HepG2 (cell line): ENCODE measurements around the gene HAPLN2. TPM values are rescaled to one million over a fixed set of nuclear protein-coding genes. Genes with fewer than 3 reads are reported as not detected.

ENCODE experiments used
- AGO2 ChIP-seq: fragments of 200-400 bp; formaldehyde crosslinking; optimal IDR thresholded peaks from 2 replicates; pipeline ENCODE3; 2017; ENCODE audit warnings: mild to moderate bottlenecking, low read depth, low read length, moderate library complexity
- ATAD3A ChIP-seq: sonication (generic); formaldehyde crosslinking; IDR thresholded peaks from 2 replicates; pipeline ENCODE4 v1.4.0; 2020; ENCODE audit warnings: missing genetic modification reagents
- ATRX ChIP-seq: sonication (generic); formaldehyde crosslinking; IDR thresholded peaks from 2 replicates; pipeline ENCODE4 v1.4.0; 2020; ENCODE audit warnings: missing genetic modification reagents, borderline replicate concordance
- CCDC6 ChIP-seq: sonication (generic); formaldehyde crosslinking; IDR thresholded peaks from 2 replicates; pipeline ENCODE4 v1.8.1; 2022; ENCODE audit warnings: mild to moderate bottlenecking, missing genetic modification reagents, moderate library complexity
- FOXK2 ChIP-seq: fragments of 450-650 bp; IDR thresholded peaks from 2 replicates; pipeline ENCODE4 v1.6.1; 2016
- FOXM1 ChIP-seq: sonication (generic); formaldehyde crosslinking; IDR thresholded peaks from 2 replicates; pipeline ENCODE4 v1.5.0; 2020; ENCODE audit warnings: missing genetic modification reagents
- HDAC2 ChIP-seq: sonication (generic); formaldehyde crosslinking; IDR thresholded peaks from 2 replicates; pipeline ENCODE4 v1.4.0; 2020; ENCODE audit warnings: missing genetic modification reagents
- KDM3A ChIP-seq: IDR thresholded peaks from 2 replicates; pipeline ENCODE4 v1.6.1; 2018; ENCODE audit warnings: low read depth, missing compliant biosample characterization
- KMT2B ChIP-seq: IDR thresholded peaks from 2 replicates; pipeline ENCODE4 v1.6.1; 2016; ENCODE audit warnings: missing genetic modification reagents, missing compliant biosample characterization
- MLLT10 ChIP-seq: sonication (generic); formaldehyde crosslinking; IDR thresholded peaks from 2 replicates; pipeline ENCODE4 v1.4.0; 2020; ENCODE audit warnings: missing genetic modification reagents
- PHF8 ChIP-seq: sonication (generic); formaldehyde crosslinking; IDR thresholded peaks from 2 replicates; pipeline ENCODE4 v1.5.0; 2020; ENCODE audit warnings: missing genetic modification reagents
- PRPF4 ChIP-seq: fragments of 200-400 bp; formaldehyde crosslinking; IDR thresholded peaks from 2 replicates; pipeline ENCODE4 v1.6.1; 2016; ENCODE audit warnings: low read length, low read depth; ENCODE audit not compliant: poor library complexity, severe bottlenecking
- RAD21 ChIP-seq: fragments of 450-650 bp; formaldehyde crosslinking; IDR thresholded peaks from 2 replicates; pipeline ENCODE4 v1.5.0; 2020; ENCODE audit warnings: mild to moderate bottlenecking
- SAFB2 ChIP-seq: sonication (generic); formaldehyde crosslinking; IDR thresholded peaks from 2 replicates; pipeline ENCODE4 v1.5.1; 2020; ENCODE audit warnings: missing genetic modification reagents, low read depth, mild to moderate bottlenecking, borderline replicate concordance
- ZFY ChIP-seq: sonication (generic); formaldehyde crosslinking; IDR thresholded peaks from 2 replicates; pipeline ENCODE4 v1.4.0; 2020; ENCODE audit warnings: missing genetic modification reagents
- ZNF256 ChIP-seq: sonication (generic); formaldehyde crosslinking; conservative IDR thresholded peaks from 2 replicates; pipeline ENCODE4 v1.4.0; 2020; ENCODE audit warnings: missing genetic modification reagents
- ZNF546 ChIP-seq: sonication (generic); formaldehyde crosslinking; conservative IDR thresholded peaks from 2 replicates; pipeline ENCODE4 v1.8.1; 2023; ENCODE audit warnings: mild to moderate bottlenecking, missing genetic modification reagents
- ZNF674 ChIP-seq: sonication (generic); formaldehyde crosslinking; IDR thresholded peaks from 2 replicates; pipeline ENCODE4 v1.5.0; 2020; ENCODE audit warnings: low read depth, mild to moderate bottlenecking, missing genetic modification reagents
- ZNF746 ChIP-seq: sonication (generic); formaldehyde crosslinking; IDR thresholded peaks from 2 replicates; pipeline ENCODE4 v1.8.0; 2022; ENCODE audit warnings: mild to moderate bottlenecking, missing genetic modification reagents
- ZSCAN12 ChIP-seq: sonication (generic); formaldehyde crosslinking; IDR thresholded peaks from 2 replicates; pipeline ENCODE4 v1.9.0; 2021; ENCODE audit warnings: mild to moderate bottlenecking, missing genetic modification reagents
- polyA plus RNA-seq, 8 experiments: library from polyadenylated mRNA; depleted of rRNA in 3 of 8; stranded (reverse) in 7 of 8; unstranded in 1 of 8; fragments of >200 nt; fragmentation: Illumina TruSeq in 4 of 8; extraction: Trizol in 4 of 8; gene quantifications; 2 replicates each; pipeline versions ENCODE4 v1.2.1 to v1.2.3, GENCODE V29; 2011 to 2016; ENCODE audit warnings: low read depth in 4 of 8, missing spikeins in 1 of 8, mixed read lengths in 1 of 8; ENCODE audit not compliant: insufficient read depth in 1 of 8
- total RNA-seq, 5 experiments: library from RNA; depleted of rRNA; stranded (reverse); fragments of >200 nt; fragmentation: Illumina TruSeq; extraction: Trizol; gene quantifications; 2 replicates each; pipeline ENCODE4 v1.2.3, GENCODE V29; 2016; ENCODE audit warnings: low read depth in 1 of 5
- TF ChIP-seq, protein P1 (sequence below): IDR thresholded peaks from 2 replicates; pipeline ENCODE4 v1.6.1; 2016
- TF ChIP-seq, protein P2 (sequence below): sonication (generic); formaldehyde crosslinking; IDR thresholded peaks from 2 replicates; pipeline ENCODE4 v1.4.0; 2020; ENCODE audit warnings: mild to moderate bottlenecking, missing genetic modification reagents, borderline replicate concordance
- TF ChIP-seq, protein P3 (sequence below): sonication (generic); formaldehyde crosslinking; IDR thresholded peaks from 2 replicates; pipeline ENCODE4 v1.4.0; 2020; ENCODE audit warnings: mild to moderate bottlenecking, missing genetic modification reagents
- TF ChIP-seq, protein P4 (sequence below): sonication (generic); formaldehyde crosslinking; IDR thresholded peaks from 2 replicates; pipeline ENCODE4 v1.5.1; 2020; ENCODE audit warnings: missing genetic modification reagents, mild to moderate bottlenecking, borderline replicate concordance

HAPLN2 gene
- total and polyA plus RNA-seq, 2 of the 13 experiments (the other 11 are each of a cell fraction or from before 2014, with no cell fraction given), result not detected

DNA sequence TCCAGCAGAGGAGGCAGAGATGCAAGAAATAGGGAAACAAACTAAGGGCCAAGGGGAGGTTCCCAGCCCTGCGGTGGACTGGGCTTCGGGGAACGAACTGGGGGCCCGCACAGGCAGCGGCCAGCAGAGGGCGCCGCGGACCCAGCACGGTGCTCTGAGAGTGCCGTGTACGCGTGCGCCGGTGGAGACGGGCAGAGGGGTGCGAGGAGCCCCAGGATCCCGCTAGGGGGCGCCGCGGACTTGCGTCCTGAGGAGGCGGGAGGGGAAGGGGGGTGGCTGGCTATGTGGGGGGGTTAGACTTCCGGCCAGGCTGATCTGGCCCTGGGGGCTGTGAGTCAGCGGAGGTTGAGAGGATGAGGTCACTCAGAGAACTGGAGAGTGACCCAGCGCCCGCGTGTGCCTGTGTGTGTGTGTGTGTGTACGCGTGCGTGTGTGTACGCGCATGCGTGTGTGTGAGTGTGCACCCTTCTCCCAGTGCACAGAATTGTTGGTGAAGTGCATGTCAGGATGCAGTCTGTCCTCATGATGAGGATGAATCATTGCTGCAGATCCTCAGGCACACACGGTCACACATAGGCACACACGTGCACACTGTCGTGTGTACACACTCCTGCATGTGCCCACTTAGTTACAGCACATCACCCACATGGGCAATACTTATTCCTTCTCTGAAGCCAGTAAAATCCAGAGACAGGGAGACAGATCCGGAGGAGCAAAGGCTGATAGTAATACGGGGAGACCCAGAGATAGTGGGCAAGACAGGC is 41.0 kb downstream of the HAPLN2 start (continued):
- TF ChIP-seq ATAD3A (CRISPR knock-in tag), result no peak
- no peak for TF ChIP-seq FOXM1
- no peak for TF ChIP-seq ZNF256
- TF ChIP-seq AGO2, result peak; percentile 96
- no peak for TF ChIP-seq PRPF4
- TF ChIP-seq, protein P1, sequence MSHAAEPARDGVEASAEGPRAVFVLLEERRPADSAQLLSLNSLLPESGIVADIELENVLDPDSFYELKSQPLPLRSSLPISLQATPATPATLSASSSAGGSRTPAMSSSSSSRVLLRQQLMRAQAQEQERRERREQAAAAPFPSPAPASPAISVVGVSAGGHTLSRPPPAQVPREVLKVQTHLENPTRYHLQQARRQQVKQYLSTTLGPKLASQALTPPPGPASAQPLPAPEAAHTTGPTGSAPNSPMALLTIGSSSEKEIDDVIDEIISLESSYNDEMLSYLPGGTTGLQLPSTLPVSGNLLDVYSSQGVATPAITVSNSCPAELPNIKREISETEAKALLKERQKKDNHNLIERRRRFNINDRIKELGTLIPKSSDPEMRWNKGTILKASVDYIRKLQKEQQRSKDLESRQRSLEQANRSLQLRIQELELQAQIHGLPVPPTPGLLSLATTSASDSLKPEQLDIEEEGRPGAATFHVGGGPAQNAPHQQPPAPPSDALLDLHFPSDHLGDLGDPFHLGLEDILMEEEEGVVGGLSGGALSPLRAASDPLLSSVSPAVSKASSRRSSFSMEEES, result peak; percentile 60
- TF ChIP-seq RAD21 (CRISPR knock-in tag), result peak; percentile 97
- TF ChIP-seq CCDC6 (CRISPR knock-in tag), result peak; percentile 81; the same call in 1 of the 2 replicates
- peak; percentile 84 for TF ChIP-seq ZNF746 (CRISPR knock-in tag)
- TF ChIP-seq, protein P2, sequence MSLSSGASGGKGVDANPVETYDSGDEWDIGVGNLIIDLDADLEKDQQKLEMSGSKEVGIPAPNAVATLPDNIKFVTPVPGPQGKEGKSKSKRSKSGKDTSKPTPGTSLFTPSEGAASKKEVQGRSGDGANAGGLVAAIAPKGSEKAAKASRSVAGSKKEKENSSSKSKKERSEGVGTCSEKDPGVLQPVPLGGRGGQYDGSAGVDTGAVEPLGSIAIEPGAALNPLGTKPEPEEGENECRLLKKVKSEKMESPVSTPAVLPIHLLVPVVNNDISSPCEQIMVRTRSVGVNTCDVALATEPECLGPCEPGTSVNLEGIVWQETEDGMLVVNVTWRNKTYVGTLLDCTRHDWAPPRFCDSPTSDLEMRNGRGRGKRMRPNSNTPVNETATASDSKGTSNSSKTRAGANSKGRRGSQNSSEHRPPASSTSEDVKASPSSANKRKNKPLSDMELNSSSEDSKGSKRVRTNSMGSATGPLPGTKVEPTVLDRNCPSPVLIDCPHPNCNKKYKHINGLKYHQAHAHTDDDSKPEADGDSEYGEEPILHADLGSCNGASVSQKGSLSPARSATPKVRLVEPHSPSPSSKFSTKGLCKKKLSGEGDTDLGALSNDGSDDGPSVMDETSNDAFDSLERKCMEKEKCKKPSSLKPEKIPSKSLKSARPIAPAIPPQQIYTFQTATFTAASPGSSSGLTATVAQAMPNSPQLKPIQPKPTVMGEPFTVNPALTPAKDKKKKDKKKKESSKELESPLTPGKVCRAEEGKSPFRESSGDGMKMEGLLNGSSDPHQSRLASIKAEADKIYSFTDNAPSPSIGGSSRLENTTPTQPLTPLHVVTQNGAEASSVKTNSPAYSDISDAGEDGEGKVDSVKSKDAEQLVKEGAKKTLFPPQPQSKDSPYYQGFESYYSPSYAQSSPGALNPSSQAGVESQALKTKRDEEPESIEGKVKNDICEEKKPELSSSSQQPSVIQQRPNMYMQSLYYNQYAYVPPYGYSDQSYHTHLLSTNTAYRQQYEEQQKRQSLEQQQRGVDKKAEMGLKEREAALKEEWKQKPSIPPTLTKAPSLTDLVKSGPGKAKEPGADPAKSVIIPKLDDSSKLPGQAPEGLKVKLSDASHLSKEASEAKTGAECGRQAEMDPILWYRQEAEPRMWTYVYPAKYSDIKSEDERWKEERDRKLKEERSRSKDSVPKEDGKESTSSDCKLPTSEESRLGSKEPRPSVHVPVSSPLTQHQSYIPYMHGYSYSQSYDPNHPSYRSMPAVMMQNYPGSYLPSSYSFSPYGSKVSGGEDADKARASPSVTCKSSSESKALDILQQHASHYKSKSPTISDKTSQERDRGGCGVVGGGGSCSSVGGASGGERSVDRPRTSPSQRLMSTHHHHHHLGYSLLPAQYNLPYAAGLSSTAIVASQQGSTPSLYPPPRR (CRISPR knock-in tag), result peak; percentile 58; the same call in 1 of the 2 replicates
- TF ChIP-seq, protein P3, sequence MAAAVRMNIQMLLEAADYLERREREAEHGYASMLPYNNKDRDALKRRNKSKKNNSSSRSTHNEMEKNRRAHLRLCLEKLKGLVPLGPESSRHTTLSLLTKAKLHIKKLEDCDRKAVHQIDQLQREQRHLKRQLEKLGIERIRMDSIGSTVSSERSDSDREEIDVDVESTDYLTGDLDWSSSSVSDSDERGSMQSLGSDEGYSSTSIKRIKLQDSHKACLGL (CRISPR knock-in tag), result peak; percentile 84
- 0 out of 2 replicates have a peak, but pooled peaks have one; percentile 42 for TF ChIP-seq FOXK2
- TF ChIP-seq ZNF546 (CRISPR knock-in tag), result no peak
- TF ChIP-seq ZNF674 (CRISPR knock-in tag), result 0 out of 2 replicates have a peak, but pooled peaks have one; percentile 65
- TF ChIP-seq ATRX (CRISPR knock-in tag), result no peak
- peak; percentile 48; the same call in 1 of the 2 replicates for TF ChIP-seq PHF8 (CRISPR knock-in tag)
- no peak for TF ChIP-seq SAFB2 (CRISPR knock-in tag)
- TF ChIP-seq MLLT10 (CRISPR knock-in tag), result no peak
- peak; percentile 38; the same call in 1 of the 2 replicates for TF ChIP-seq KMT2B
- TF ChIP-seq KDM3A (CRISPR knock-in tag), result peak; percentile 90; the same call in 1 of the 2 replicates
- peak; percentile 12; the same call in 1 of the 2 replicates for TF ChIP-seq ZFY (CRISPR knock-in tag)
- peak; percentile 48 for TF ChIP-seq HDAC2 (CRISPR knock-in tag)
- TF ChIP-seq ZSCAN12 (CRISPR knock-in tag), result no peak
- TF ChIP-seq, protein P4, sequence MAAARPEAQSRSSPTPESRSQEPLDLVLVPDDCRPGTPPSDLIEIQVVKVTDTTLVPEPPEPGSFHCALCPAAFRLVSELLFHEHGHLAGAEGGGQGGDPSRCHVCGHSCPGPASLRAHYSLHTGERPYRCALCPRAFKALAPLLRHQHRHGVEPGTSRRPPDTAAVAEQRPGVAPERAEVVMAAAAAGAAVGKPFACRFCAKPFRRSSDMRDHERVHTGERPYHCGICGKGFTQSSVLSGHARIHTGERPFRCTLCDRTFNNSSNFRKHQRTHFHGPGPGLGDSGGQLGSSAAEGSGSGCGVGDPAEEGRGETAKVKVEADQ, result no peak
